ENCODE results near the gene GUCD1.
A peak's percentile ranks its signal among the peaks of the same experiment; 100 is the strongest.

The GUCD1 gene

DNA sequence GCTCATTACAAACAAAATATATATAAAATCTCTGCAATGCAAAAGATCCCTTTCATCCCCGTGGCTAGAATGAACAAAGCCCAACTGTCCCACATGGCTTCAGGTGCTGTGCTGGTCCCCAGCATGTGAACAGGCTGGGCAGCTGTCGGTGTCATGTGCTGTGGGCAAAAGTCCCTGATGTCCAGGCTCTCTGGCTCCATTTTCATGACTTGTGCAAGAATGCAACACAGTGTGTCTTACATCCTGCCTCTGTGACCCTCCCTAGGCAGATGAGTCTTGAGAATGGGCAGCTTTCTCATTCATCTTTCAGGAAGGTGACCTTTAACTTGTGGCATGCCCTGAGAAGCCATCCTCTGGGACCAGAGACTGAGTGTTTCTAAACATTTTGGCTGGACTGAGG lies 14.5 kb downstream of the GUCD1 start:
- no peak for TF ChIP-seq ZFX (IDR thresholded peaks at IDR 0.05)
- TF ChIP-seq, protein P1, sequence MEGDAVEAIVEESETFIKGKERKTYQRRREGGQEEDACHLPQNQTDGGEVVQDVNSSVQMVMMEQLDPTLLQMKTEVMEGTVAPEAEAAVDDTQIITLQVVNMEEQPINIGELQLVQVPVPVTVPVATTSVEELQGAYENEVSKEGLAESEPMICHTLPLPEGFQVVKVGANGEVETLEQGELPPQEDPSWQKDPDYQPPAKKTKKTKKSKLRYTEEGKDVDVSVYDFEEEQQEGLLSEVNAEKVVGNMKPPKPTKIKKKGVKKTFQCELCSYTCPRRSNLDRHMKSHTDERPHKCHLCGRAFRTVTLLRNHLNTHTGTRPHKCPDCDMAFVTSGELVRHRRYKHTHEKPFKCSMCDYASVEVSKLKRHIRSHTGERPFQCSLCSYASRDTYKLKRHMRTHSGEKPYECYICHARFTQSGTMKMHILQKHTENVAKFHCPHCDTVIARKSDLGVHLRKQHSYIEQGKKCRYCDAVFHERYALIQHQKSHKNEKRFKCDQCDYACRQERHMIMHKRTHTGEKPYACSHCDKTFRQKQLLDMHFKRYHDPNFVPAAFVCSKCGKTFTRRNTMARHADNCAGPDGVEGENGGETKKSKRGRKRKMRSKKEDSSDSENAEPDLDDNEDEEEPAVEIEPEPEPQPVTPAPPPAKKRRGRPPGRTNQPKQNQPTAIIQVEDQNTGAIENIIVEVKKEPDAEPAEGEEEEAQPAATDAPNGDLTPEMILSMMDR (conservative IDR thresholded peaks at IDR 0.05): no peak
- H3K27ac ChIP-seq: no peak overlapping the region

- H3K27ac ChIP-seq: no peak overlapping the region
- TF ChIP-seq, protein P1 (conservative IDR thresholded peaks at IDR 0.05): no peak
- TF ChIP-seq ZFX (IDR thresholded peaks at IDR 0.05): no peak
Observed at GRCh38 chr22:24536089-24536488, 18.8 kb downstream of the GUCD1 start.

GRCh38 chr22:24535348-24535747 lies 19.6 kb downstream of the GUCD1 start:
- TF ChIP-seq, protein P1 (conservative IDR thresholded peaks at IDR 0.05): no peak
- TF ChIP-seq ZFX (IDR thresholded peaks at IDR 0.05): no peak

GRCh38 chr22:24532075-24532474 lies 22.9 kb downstream of the GUCD1 start:
- TF ChIP-seq, protein P1 (conservative IDR thresholded peaks at IDR 0.05): no peak
- peak overlapping the region; percentile 79 for H3K27ac ChIP-seq

More at GRCh38 chr22:24535348-24535747, 19.6 kb downstream of the GUCD1 start:
- H3K27ac ChIP-seq: no peak overlapping the region

DNA sequence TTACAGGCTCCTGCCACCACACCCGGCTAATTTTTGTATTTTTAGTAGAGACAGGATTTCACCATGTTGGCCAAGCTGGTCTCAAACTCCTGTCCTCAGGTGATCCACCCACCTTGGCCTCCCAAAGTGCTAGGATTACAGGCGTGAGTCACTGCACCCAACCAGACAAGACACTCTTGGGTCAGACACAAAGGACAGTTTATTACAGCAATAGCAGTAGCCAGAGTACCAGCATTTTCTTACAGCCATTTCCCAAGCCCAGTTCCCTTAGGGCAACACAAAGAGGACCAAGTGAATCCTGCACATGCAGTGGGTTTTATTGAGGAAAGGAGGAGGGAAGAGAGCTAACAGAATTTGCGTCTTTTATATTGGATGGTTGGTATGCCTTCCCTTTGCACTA lies 24.0 kb downstream of the GUCD1 start:
- peak overlapping the region; percentile 79 for H3K27ac ChIP-seq

DNA sequence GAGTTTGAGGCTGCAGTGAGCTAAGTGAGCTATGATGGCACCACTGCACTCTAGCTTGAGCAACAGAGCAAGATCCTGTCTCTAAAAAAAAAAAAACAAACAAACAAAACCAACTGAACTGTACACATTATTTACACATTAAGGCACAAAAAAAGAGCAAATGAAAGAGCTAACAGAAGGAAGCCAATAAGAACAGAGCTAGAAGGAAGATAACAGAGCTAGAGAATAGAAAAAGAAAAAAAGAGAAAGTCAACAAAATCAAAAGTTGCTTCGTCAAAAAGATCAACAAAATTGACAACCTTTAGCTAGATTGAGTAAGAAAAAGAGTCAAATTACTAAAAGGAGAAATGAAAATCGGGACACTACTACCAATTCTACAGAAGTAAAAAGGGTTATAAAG lies 25.0 kb downstream of the GUCD1 start:
- H3K27ac ChIP-seq: peak overlapping the region; percentile 79
- TF ChIP-seq ZFX (IDR thresholded peaks at IDR 0.05): no peak
- TF ChIP-seq, protein P1 (conservative IDR thresholded peaks at IDR 0.05): no peak

DNA sequence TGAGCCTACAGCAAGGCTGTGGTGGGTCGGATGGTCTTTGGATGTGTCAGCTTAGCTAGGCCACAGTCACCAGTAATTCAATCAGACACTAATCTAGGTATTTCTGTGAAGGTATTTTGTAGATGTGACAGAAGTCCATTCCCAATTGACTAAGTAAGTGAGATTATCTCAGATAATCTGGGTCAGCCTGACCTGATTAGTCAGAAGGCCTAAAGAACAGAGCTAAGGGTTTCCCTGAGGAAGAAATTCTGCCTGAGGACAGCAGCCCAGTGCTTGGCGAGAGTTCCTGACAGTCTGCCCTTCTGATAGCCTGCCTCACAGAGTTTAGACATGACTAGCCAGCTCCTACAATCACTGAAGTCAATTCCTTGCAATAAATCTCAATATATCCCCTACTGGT lies 28.7 kb downstream of the GUCD1 start:
- no peak for TF ChIP-seq ZFX (IDR thresholded peaks at IDR 0.05)
- TF ChIP-seq, protein P1 (conservative IDR thresholded peaks at IDR 0.05): no peak
- H3K27ac ChIP-seq: peak overlapping the region; percentile 40

- TF ChIP-seq ZFX (IDR thresholded peaks at IDR 0.05): no peak
- TF ChIP-seq, protein P1 (conservative IDR thresholded peaks at IDR 0.05): peak; percentile 94
- peak overlapping the region; percentile 40 for H3K27ac ChIP-seq
Observed at GRCh38 chr22:24525416-24526037, 29.4 kb downstream of the GUCD1 start.

Data from C4-2B (cell line).